Glutamatergic neuron (in vitro differentiated cells): Measurements from ENCODE around the gene TRIM31. TPM values are rescaled to one million over a fixed set of nuclear protein-coding genes. Genes with fewer than 3 reads are reported as not detected.
A peak's percentile ranks its signal among the peaks of the same experiment; 100 is the strongest.

Experiments
- DNase-seq: peaks from one replicate; pipeline ENCODE4 v3.0.0; 2022
- H3K27ac Mint-ChIP-seq: one replicate; pipeline ENCODE4 v1.8.0; 2020; ENCODE audit warnings: mild to moderate bottlenecking, mixed read lengths, inconsistent platforms; ENCODE audit not compliant: unreplicated experiment
- H3K27me3 Mint-ChIP-seq: one replicate; pipeline ENCODE4 v1.8.0; 2020; ENCODE audit warnings: mild to moderate bottlenecking, moderate library complexity, mixed read lengths, inconsistent platforms; ENCODE audit not compliant: unreplicated experiment
- H3K36me3 Mint-ChIP-seq: one replicate; pipeline ENCODE4 v1.8.0; 2020; ENCODE audit warnings: mild to moderate bottlenecking, mixed read lengths, inconsistent platforms; ENCODE audit not compliant: unreplicated experiment
- H3K4me1 Mint-ChIP-seq: one replicate; pipeline ENCODE4 v1.8.0; 2020; ENCODE audit warnings: mild to moderate bottlenecking, low read depth, mixed read lengths, inconsistent platforms; ENCODE audit not compliant: unreplicated experiment
- H3K4me3 Mint-ChIP-seq: one replicate; pipeline ENCODE4 v1.8.0; 2020; ENCODE audit warnings: mild to moderate bottlenecking, mixed read lengths, inconsistent platforms; ENCODE audit not compliant: unreplicated experiment
- H3K9me3 Mint-ChIP-seq: one replicate; pipeline ENCODE4 v1.8.0; 2020; ENCODE audit warnings: mild to moderate bottlenecking, moderate library complexity, mixed read lengths, inconsistent platforms; ENCODE audit not compliant: unreplicated experiment
- CTCF ChIP-seq: fragments of 200-600 bp; sonication (generic); IDR thresholded peaks from one replicate; pipeline ENCODE4 v1.5.0; 2021; ENCODE audit not compliant: partially characterized antibody, unreplicated experiment
- total RNA-seq: library from RNA; stranded (reverse); fragmentation: NEBNext Ultra II Directional; extraction: Animal tissue kit (Norgen Biotek cat#: 25700); gene quantifications from one replicate; pipeline ENCODE4 v1.2.1, GENCODE V29; 2021; ENCODE audit not compliant: unreplicated experiment

TRIM31 gene
- total RNA-seq, 1 donor from 2014 or later, result not detected

GRCh38 chr6:30075790-30076732 lies 36.8 kb downstream of the TRIM31 start:
- no peak overlapping the region for H3K27ac Mint-ChIP-seq
- DNase-seq, result no peak
- peaks cover 18% of the 10 kb centered on the region for H3K27me3 Mint-ChIP-seq

GRCh38 chr6:30075094-30075789 lies 37.6 kb downstream of the TRIM31 start, which contains the start of gene RNF39:
Gene RNF39 (minus strand): TSS chr6:30075769. CDS start chr6:30075585, 184 bp downstream.
- Mint-ChIP-seq H3K9me3 (peaks cover 8% of the 10 kb centered on the region), H3K4me1 (peaks cover 12% of the 10 kb centered on the region), H3K36me3 (peaks cover 19% of the 10 kb centered on the region), H3K4me3 (peak within 1 kb of the TSS; percentile 91), H3K27me3 (peaks cover 22% of the 10 kb centered on the region), H3K27ac (no peak within 1 kb of the TSS)
- peak; percentile 64 for DNase-seq
- TF ChIP-seq CTCF, result no peak

More at GRCh38 chr6:30075790-30076732, 36.8 kb downstream of the TRIM31 start:
- peak; percentile 47 for TF ChIP-seq CTCF
- Mint-ChIP-seq H3K4me1 (peaks cover 7% of the 10 kb centered on the region), H3K36me3 (peaks cover 18% of the 10 kb centered on the region), H3K9me3 (peaks cover 7% of the 10 kb centered on the region), H3K4me3 (peak overlapping the region; percentile 91)

- peaks cover 22% of the 10 kb centered on the region for H3K36me3 Mint-ChIP-seq
- H3K9me3 Mint-ChIP-seq, result peaks cover 8% of the 10 kb centered on the region
- peaks cover 25% of the 10 kb centered on the region for H3K27me3 Mint-ChIP-seq
- peak overlapping the region; percentile 83 for H3K4me3 Mint-ChIP-seq
- H3K4me1 Mint-ChIP-seq, result peaks cover 14% of the 10 kb centered on the region
- H3K27ac Mint-ChIP-seq, result no peak overlapping the region
- peak; percentile 28 for DNase-seq
- no peak for TF ChIP-seq CTCF
Measured at GRCh38 chr6:30074331-30075093, 38.4 kb downstream of the TRIM31 start.

DNA sequence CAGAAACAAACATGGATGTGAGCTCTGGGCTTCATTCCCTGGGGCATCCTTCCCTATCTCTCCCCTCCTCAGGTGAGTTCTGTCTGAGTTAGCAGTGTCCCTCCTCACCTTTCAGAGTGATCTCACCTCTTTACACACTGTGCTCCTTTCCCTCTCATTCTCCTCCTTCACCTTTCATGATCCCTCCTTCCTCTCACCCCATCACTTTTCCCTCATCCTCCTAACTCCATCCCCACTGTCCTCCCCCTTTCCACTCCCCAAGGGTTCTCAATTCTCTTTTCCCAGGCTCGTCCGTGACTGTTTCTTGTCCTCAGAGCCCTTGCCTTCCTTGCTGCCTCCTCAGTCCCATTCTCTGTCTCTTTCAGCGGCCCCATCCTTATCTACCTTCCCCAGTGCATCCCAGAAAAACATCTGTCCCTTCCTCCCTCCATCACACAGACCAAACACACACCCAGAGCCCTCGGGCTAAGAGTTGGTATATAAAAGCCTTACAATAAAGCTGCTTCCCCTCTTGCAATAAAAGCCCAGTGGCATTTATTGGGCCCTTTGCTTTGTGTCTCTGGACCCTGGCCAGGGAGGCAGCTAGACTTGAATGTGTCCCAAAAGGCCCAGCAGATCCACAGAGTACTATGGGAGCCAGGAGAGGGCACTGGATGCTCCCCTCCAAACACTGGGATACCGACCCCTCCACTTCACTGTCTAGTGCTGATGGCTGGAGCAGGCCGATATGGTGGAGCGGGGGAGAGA lies 39.2 kb downstream of the TRIM31 start:
- H3K4me1 Mint-ChIP-seq, result peaks cover 14% of the 10 kb centered on the region
- H3K4me3 Mint-ChIP-seq, result peak overlapping the region; percentile 72

More for the DNA sequence above, 39.2 kb downstream of the TRIM31 start:
- Mint-ChIP-seq H3K27me3 (peaks cover 25% of the 10 kb centered on the region), H3K36me3 (peaks cover 22% of the 10 kb centered on the region), H3K27ac (no peak overlapping the region), H3K9me3 (peaks cover 8% of the 10 kb centered on the region)
- TF ChIP-seq CTCF, result no peak
- DNase-seq, result no peak
